ENCODE measurements around the gene OR6M1.

GRCh38 chr11:123765601-123766000 lies 40.5 kb downstream of the OR6M1 start:
- TF ChIP-seq, protein P1, sequence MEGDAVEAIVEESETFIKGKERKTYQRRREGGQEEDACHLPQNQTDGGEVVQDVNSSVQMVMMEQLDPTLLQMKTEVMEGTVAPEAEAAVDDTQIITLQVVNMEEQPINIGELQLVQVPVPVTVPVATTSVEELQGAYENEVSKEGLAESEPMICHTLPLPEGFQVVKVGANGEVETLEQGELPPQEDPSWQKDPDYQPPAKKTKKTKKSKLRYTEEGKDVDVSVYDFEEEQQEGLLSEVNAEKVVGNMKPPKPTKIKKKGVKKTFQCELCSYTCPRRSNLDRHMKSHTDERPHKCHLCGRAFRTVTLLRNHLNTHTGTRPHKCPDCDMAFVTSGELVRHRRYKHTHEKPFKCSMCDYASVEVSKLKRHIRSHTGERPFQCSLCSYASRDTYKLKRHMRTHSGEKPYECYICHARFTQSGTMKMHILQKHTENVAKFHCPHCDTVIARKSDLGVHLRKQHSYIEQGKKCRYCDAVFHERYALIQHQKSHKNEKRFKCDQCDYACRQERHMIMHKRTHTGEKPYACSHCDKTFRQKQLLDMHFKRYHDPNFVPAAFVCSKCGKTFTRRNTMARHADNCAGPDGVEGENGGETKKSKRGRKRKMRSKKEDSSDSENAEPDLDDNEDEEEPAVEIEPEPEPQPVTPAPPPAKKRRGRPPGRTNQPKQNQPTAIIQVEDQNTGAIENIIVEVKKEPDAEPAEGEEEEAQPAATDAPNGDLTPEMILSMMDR (conservative IDR thresholded peaks at IDR 0.05; ENCODE audit: low read length): no peak
- no peak for TF ChIP-seq EZH2phosphoT487 (IDR thresholded peaks at IDR 0.05; ENCODE audit: borderline replicate concordance, low read depth, low read length)

Data from OCI-LY7 (cell line).